ENCODE data around the gene COX17. TPM values are rescaled to one million over a fixed set of nuclear protein-coding genes. Genes with fewer than 3 reads are reported as not detected.

Gene COX17
- total RNA-seq, 4 donors from 2014 or later: 31.9 to 84.8 (median 62.7) TPM

DNA sequence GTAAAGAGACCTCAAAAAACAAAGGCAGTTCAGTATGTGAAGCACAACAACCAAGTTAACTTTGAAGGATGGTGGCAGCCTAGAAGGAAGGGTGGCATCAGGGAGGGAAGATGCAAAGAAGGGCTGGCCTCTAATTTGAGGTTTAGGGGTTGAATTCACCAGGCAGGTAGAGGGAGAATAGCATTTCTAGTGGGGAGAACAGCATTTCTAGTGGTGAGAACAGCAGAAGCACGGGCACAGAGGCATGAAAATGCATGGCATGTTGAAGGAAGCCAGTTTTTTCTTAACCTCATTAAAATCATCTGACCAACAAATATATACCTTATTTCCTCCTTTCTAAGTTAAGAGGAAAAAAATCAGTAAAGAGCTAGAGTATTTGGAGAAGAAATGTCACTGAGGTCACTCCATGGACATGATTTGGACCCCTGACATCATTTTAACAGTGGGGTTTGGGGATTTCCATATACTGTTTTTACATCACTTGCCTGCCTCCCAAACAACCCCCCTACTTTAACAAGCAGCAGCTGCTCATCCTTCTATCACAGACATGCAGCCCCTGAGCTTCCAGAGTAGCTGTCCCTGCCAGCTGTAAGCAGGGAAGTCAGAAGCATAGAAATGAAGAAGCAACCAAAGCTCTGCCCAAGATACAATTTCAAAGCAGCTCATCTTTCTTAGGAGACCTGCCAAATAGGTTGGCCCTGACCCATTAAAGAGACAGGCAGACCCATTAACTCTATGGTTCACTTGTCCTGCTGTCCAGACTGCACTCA is 14.4 kb downstream of the COX17 start:
- Histone ChIP-seq H3K27ac (peak overlapping the region; percentile 40 to 83 (median 76)), H3K4me1 (peaks cover 4 to 49% (median 8%) of the 10 kb centered on the region in 3 donors), H3K36me3 (peaks cover 0 to 7% of the 10 kb centered on the region in 2 donors), H3K9me3 (no peaks in the 10 kb centered on the region), H3K27me3 (no peaks in the 10 kb centered on the region), H3K4me3 (no peak overlapping the region)
- 21 to 67% methylated on average over 1 of the region's 1 CpG for WGBS, 2 donors (ENCODE audit: low coverage in 1 of 2)
- no peak for ATAC-seq
- peak in 1 of 4 experiments; percentile 10 for TF ChIP-seq CTCF (IDR thresholded peaks at IDR 0.05)
- no peak for TF ChIP-seq POLR2AphosphoS5 (IDR thresholded peaks at IDR 0.05)

GRCh38 chr3:119660474-119661440 is 16.4 kb downstream of the COX17 start, which contains the start of gene POPDC2:
Gene POPDC2, minus strand, starts transcription at chr3:119660589. Its CDS starts 166 bp downstream, at chr3:119660423.
- peak within 1 kb of the TSS; percentile 80 to 83 (median 82) for H3K27ac ChIP-seq
- peak in 1 of 2 donors; percentile 28 for TF ChIP-seq POLR2A (IDR thresholded peaks at IDR 0.05)
- TF ChIP-seq CTCF (IDR thresholded peaks at IDR 0.05): no peak
- no peak for TF ChIP-seq EP300 (IDR thresholded peaks at IDR 0.05)
- peak; percentile 69 for TF ChIP-seq POLR2AphosphoS5 (IDR thresholded peaks at IDR 0.05)
- ATAC-seq: peak; percentile 81
- H3K9me3 ChIP-seq: no peaks in the 10 kb centered on the region
- peaks cover 0 to 3% of the 10 kb centered on the region in 2 donors for H3K36me3 ChIP-seq
- 36 to 37% methylated on average over 5 to 8 of the region's 9 CpGs for WGBS, 2 donors (ENCODE audit: low coverage in 1 of 2)
- peaks cover 4 to 56% (median 8%) of the 10 kb centered on the region in 3 donors for H3K4me1 ChIP-seq
- no peaks in the 10 kb centered on the region for H3K27me3 ChIP-seq
- H3K4me3 ChIP-seq: peak within 1 kb of the TSS; percentile 45 to 49

DNA sequence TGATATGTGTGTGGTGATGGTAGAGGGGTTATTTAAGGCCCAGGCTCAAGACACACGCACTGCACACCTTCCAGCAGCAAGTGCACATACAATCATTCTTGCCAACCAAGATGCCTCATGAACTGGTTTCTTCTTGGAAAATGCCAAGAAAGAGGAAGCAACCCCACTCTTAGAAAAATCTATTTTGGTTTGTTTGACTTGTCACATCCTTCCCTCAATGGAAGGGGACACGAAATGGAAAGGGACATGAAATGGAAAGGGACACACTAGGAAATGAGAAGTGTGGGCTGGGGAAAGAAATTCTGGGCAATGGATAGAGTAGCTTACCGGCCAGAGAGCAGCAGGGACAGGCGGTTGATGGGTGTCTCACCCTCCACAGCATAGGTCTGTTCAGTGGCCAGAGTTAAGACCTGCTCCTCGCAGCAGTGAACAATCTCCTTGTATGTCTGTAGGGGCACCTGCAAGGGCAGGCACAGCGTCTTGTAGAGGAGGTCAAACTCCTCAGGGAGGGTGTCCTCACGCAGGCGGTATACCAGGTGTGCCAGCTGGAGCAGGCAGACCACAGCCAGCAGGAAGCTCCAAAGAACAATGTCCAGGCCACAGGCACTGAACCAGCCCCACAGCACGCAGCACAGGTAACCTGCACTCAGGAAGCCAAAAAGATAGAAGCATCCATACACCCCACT is 17.5 kb downstream of the COX17 start:
- Histone ChIP-seq H3K36me3 (peaks cover 0 to 3% of the 10 kb centered on the region in 2 donors), H3K27me3 (no peaks in the 10 kb centered on the region), H3K4me1 (peaks cover 4 to 56% (median 8%) of the 10 kb centered on the region in 3 donors), H3K9me3 (no peaks in the 10 kb centered on the region), H3K27ac (peak overlapping the region; percentile 80 to 83 (median 82)), H3K4me3 (peak overlapping the region; percentile 45 to 49)
- TF ChIP-seq POLR2A (IDR thresholded peaks at IDR 0.05) (no peak), EP300 (IDR thresholded peaks at IDR 0.05) (no peak), CTCF (IDR thresholded peaks at IDR 0.05) (no peak), POLR2AphosphoS5 (IDR thresholded peaks at IDR 0.05) (no peak)
- WGBS, 2 donors (ENCODE audit: low coverage in 1 of 2): 44 to 64% methylated on average over 5 to 6 of the region's 9 CpGs
- ATAC-seq: peak; percentile 20

DNA sequence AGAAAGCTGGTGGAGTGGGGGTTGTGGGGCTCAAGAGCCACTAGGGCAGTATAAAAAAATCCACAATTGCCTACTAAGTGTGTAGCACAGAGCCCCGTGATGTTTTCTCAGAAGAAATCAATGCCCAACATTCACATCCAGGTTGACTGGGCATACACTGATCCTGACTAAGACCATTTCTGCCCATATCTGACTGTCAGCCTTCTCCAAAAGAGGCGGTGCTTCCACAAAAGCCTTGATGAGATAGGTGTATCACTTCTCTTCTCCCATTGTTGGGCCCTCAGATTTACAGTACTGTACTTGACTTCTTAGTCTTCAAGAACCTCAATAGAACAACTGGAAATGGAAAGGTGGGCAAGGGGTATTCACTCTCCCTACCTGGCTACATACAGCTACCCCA is 18.2 kb downstream of the COX17 start:
- Histone ChIP-seq H3K4me3 (peak overlapping the region; percentile 45 to 49), H3K27ac (peak overlapping the region in 3 of 4 donors; percentile 80 to 83 (median 83)), H3K27me3 (no peaks in the 10 kb centered on the region), H3K4me1 (peaks cover 4 to 56% (median 8%) of the 10 kb centered on the region in 3 donors), H3K36me3 (peaks cover 0 to 4% of the 10 kb centered on the region in 2 donors), H3K9me3 (no peaks in the 10 kb centered on the region)
- 50 to 72% methylated on average over 1 to 2 of the region's 2 CpGs for WGBS, 2 donors (ENCODE audit: low coverage in 1 of 2)
- no peak for TF ChIP-seq POLR2AphosphoS5 (IDR thresholded peaks at IDR 0.05)
- no peak for TF ChIP-seq CTCF (IDR thresholded peaks at IDR 0.05)
- TF ChIP-seq POLR2A (IDR thresholded peaks at IDR 0.05): no peak
- no peak for TF ChIP-seq EP300 (IDR thresholded peaks at IDR 0.05)
- ATAC-seq: no peak

Measured in gastroesophageal sphincter (tissue), 4 donors.